ENCODE results near the gene IGSF3. TPM values are rescaled to one million over a fixed set of nuclear protein-coding genes. Genes with fewer than 3 reads are reported as not detected.

IGSF3 gene
- total and polyA plus RNA-seq, 10 of the 15 experiments (the other 5 are each of a cell fraction or from before 2014, with no cell fraction given) = 1.4 to 18.0 (median 9.6) TPM

- TF ChIP-seq PRDM15 (CRISPR knock-in tag; IDR thresholded peaks at IDR 0.05) (no peak), EGR1 (IDR thresholded peaks at IDR 0.05; ENCODE audit: borderline replicate concordance in 1 of 2, low read depth in 2 of 2, low read length in 2 of 2) (peak in 1 of 2 experiments; percentile 89; a peak in 2 of 3 replicates), PBX3 (IDR thresholded peaks at IDR 0.05; ENCODE audit: insufficient replicate concordance, low read depth, low read length) (no peak), SUZ12 (IDR thresholded peaks at IDR 0.05; ENCODE audit: unreplicated experiment) (no peak), ZNF622 (IDR thresholded peaks at IDR 0.05) (no peak), MLLT1 (IDR thresholded peaks at IDR 0.05) (no peak), MYB (IDR thresholded peaks at IDR 0.05; ENCODE audit: borderline replicate concordance, low read depth, low read length) (no peak), SMC3 (IDR thresholded peaks at IDR 0.05; ENCODE audit: borderline replicate concordance, low read length) (0 out of 2 replicates have a peak, but pooled peaks have one; percentile 14), STAT1 (conservative IDR thresholded peaks at IDR 0.05) (no peak), ZNF207 (IDR thresholded peaks at IDR 0.05; ENCODE audit: borderline replicate concordance) (no peak), E2F8 (IDR thresholded peaks at IDR 0.05; ENCODE audit: low read depth, partially characterized antibody) (no peak), CEBPB (IDR thresholded peaks at IDR 0.05; ENCODE audit: borderline replicate concordance in 1 of 2, low read depth in 2 of 2, low read length in 2 of 2) (no peak), IKZF2 (IDR thresholded peaks at IDR 0.05) (peak; percentile 37 to 44; a peak in 3 of 4 replicates), POLR2A (IDR thresholded peaks at IDR 0.05; ENCODE audit: low read depth, low read length) (peak; percentile 93), BACH1 (IDR thresholded peaks at IDR 0.05; ENCODE audit: borderline replicate concordance) (peak; percentile 33), EP300 (IDR thresholded peaks at IDR 0.05; ENCODE audit: borderline replicate concordance in 1 of 2, control insufficient read depth in 1 of 2, low read depth in 2 of 2, low read length in 2 of 2) (0 out of 4 replicates have a peak, but pooled peaks have one; percentile 12 to 27)
Observed at GRCh38 chr1:116570358-116571214, 96.9 kb downstream of the IGSF3 start, which contains the start of gene CD58 (continued).
